Embryonic facial prominence (tissue), 1 donor: ENCODE results near the gene GCH1.
"Not testable (repeated sequence)": the region's sequence is repeated elsewhere in the genome, so short reads cannot be mapped to it uniquely, and the experiment has no call there.

Experiments used
- DNase-seq: peaks from one replicate; pipeline ENCODE4 v3.0.0-alpha.2; 2016; ENCODE audit errors: extremely low spot score

The GCH1 gene, protein sequence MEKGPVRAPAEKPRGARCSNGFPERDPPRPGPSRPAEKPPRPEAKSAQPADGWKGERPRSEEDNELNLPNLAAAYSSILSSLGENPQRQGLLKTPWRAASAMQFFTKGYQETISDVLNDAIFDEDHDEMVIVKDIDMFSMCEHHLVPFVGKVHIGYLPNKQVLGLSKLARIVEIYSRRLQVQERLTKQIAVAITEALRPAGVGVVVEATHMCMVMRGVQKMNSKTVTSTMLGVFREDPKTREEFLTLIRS

DNA sequence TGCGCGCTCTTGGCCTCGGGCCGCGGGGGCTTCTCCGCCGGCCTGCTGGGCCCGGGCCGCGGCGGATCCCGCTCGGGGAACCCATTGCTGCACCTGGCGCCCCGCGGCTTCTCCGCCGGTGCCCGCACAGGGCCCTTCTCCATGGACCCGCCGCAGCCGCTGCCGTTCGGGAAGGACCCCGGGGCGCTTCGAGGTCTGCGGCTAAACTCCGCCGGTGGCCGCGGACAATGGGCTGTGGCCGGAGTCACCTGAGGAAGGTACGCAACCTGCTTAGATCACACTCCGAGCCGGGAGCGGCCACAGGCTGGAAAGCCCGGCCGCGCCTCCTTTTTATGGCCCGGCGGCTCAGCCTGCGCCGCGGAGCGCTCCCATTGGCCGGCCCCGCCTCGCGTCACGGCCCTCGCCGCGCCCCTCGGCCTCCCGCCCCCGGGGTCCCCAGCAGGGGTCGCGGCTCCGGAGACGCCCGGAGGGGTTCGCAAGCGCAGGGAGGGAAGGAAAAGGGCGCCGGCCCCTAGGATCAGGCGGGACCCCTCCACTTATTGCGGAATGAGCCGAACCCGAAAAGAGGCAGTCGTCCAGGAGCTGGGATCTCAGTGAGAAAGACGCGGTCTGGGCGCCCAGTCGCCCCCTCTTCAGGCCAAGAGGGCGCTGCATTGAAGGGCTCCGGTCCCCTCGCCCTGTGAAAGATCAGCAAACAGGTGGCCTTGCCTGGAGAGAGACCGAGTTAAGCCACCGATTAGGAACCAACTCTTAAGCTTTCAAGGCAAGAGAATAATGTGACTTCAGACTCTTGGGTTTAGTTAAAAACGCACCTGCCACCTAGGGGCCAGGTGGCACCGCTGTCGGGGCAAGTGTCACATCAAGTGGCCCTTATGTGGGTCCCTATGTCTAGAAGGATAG, at the start of gene GCH1:
GCH1 (minus strand) TSS at position 306 of the 900 bp plus-strand sequence; CDS start at position 143, 163 bp downstream.
- DNase-seq: no peak

DNA sequence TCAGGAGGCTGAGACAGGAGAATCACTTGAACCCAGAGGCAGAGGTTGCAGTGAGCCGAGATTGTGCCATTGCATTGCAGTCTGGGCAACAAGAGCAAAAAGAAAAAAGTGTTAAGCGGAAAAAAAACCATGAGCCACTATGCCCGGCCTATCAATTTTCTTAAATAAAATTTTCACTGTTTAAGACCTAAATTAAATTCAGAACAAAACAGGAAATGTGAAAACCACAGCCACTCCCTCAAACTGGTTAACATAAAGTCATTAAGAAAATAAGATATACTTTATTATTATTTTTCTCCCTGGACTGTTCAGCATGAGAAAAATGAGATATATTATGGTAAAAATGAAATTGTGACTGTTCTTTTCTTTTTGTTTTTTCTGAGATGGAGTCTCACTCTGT, 44.6 kb upstream of the GCH1 start:
- DNase-seq: no peak

DNA sequence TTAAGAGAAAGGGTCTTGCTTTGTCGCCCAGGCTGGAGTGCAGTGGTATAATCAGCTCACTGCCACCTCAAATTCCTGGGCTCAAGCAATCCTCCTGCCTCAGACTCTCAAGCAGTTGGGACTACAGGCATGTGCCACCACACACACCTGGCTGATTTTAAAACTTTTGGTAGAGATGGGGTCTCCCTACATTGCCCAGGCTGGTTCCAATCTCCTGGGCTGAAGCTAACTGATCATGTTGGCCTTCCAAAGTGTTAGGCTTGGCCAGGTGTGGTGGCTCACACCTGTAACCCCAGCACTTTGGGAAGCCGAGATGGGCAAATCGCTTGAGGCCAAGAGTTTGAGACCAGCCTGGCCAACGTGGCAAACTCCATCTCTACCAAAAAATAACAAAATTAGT, 43.9 kb upstream of the GCH1 start:
- DNase-seq: no peak

DNA sequence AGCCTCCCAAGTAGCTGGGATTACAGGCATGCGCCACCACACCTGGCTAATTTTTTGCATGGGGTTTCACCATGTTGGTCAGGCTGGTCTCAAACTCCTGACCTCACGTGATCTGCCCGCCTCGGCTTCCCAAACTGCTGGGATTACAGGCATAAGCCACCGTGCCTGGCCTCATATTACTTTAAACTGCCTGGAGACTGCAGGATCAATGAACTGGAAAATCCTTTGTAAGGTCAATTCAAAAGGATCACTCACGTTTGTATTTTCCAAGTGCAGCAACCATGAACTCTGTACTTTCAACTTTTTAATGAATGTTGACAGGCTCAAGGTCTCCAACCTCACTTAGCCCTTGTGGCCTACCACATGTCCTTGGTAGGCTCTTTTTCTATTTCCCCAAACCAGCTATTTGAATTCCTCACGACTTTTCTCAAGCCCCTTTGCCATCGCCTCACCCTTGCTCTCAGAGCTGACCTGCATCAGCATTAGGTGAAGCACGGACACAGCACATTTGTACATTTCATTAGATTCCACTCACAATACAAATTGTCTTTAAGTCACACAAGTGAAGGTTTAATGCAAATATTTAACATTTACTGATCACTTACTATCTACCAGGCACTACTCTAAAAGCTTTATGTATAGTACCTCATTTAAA, 42.2 kb upstream of the GCH1 start:
- no peak for DNase-seq

DNA sequence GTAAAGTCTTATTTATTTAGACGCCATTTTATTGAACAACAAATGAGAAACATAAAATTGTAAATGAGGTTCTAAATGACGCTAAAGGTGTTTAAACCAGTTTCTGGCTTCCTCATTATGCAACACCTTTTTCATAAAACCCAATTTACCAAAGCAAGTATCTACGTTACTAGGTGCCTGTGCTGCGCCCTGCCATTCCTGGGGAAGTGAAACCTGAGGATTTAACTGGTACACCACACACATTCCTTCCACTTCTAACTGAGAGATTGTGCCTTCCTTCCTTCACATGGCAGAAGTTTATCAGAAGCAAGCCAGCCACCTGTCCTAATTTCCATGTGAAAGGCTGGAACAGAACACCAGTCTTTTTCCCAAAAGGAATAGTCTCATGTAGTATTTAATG, 40.3 kb upstream of the GCH1 start:
- no peak for DNase-seq

DNA sequence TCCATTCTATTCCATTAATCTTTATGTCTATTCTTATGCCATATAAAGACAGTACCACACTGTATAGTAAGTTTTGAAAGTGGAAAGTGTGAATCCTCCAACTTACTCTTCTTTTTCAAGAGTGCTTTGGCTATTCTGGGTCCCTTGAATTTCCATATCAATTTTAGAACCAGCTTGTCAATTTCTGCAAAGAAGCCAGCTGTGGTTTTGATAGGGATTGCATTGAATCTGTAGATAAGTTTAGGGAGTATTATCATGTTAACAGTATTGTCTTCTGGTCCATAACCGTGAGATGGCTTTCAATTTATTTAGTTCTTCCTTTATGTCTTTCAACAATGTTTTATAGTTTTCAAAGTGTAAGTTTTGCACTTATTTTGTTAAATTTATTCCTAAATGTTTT, 34.2 kb upstream of the GCH1 start:
- no peak for DNase-seq

DNA sequence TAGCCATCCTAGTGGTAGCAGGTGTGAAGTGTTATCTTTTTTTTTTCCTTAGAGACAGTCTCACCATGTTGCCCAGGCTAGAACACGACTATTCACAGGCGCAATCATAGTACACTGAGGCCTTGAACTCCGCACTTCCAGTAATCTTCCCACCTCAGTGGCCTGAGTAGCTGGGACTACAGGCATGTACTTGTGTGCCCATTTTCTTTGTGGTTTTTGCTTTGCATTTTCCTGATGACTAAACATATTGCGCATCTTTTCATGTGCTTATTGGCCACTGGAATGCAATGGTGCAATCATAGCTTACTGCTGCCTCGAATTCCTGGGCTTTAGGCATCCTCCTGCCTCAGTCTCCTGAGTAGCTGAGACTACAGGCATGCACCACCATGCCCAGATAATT, 33.3 kb upstream of the GCH1 start:
- no peak for DNase-seq

DNA sequence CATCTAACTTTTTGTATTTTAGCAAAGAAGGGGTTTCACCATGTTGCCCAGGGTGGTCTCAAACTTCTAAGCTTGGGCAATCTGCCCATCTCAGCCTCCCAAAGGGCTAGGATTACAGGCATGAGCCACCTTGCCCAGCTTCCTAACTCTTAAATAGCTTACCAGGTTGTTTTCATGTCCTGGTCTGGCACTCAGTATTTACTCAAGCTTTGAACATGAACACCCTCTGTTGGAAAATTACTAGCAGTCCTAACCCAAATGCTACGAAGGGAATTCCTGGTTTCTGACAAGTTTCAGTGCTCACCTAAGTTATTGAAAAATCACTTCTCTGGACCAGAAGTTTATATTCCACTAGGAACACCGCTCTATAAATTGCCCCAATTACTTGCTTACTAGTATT, 32.5 kb upstream of the GCH1 start:
- DNase-seq: no peak

DNA sequence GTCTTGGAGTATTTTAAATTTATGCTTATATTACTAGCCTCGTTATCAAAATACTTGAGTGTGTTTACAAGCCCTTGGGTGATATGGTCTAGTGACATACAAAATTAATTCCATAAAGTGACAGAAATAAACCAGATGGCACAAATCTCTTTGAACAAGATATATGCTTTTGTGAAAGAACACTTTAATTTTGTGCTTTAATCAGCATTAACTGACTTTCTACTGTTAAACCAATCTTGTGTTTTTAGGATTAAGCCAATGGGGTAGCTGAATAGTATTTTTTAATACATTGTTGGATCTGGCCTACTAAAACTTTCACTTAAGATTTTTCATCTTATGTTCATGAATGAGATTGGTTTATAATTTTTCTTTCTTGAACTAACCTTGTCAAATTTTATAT, 30.4 kb upstream of the GCH1 start:
- no peak for DNase-seq

DNA sequence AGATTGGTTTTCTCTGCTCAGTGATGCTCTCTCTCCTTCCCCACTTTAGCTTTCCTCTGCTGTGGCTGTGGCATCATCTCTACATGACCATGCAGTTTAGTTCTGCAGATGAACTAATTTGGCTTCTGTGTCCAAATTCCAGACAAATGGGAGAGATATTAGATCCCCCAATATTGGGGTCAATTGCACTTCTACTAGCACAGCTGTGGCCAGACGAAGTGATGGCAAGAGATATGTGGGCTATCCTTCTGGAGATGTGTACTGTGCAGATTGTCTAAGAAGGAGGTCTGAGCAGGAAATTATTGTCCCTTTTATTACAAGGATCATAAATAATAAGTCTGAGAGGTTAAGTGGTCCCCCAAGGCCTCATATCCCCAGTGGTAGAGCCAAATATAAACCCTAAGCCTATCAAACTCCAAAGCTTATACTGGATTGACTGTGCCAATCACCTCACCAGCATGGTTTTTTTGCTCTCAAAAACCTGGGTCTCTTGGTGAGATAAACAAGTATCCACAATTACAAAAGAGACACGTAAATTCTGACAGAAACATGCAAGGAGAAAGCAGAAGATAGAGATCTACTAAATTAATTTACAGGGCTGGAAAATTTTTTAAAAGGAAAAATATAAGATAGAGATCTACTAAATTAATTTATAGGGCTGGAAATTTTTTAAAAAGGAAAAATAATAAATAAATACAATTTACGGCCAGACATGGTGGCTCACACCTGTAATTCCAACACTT, 29.1 kb upstream of the GCH1 start:
- no peak for DNase-seq

DNA sequence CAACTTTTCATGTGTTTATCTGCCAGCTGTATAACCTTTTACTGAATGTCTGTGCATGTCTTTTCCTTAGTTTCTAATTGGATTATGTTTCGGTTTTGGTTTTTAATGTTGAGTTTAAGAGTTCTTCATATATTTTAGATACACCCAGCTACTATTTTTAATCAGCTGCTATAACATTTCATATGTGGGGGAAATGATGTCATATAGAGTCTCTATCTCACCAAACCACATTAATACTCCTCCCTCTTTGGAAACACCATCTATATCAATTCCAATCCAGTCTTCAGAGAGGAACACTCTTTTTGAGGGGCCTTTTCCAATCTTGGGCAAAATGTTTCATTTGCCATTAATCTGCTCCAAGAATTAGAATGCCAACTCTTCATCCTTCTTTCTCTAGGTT, 28.5 kb upstream of the GCH1 start:
- DNase-seq: no peak

DNA sequence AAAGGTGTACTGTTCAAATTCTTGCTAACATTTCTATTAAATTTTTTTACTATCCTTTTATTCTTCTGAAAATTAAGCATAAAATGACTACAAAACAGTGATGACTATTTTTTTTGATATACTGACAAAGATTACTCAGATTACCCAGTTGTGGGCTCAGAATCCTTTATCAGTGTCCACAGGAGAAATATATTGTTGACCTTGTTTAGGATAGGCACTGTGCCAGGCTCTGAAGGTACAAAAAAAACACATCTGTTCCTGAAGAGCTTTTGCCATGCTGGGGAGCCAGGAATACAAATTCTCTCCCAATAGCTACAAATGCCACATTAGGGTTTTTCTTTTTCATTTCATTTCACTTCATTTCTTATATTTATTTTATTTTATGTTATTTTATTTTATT, 26.9 kb upstream of the GCH1 start:
- DNase-seq: no peak

DNA sequence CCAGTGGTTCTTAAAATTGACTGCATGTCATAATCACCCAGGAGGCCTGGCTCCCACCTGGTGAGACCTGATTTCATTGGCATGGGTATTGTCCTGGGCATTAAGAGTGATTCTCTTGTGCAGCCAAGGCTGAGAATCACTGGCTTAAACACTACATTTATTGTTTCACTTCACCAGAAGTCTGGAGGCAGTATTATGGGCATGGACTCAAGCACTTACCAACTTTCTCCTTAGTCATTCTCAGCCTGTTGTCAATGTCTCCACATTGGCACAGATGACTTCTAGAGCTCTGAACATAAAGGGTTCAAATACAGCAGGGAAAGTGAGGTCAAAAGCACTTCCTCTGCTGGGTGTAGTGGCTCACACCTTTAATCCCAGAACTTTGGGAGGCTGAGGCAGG, 25.6 kb upstream of the GCH1 start:
- no peak for DNase-seq

DNA sequence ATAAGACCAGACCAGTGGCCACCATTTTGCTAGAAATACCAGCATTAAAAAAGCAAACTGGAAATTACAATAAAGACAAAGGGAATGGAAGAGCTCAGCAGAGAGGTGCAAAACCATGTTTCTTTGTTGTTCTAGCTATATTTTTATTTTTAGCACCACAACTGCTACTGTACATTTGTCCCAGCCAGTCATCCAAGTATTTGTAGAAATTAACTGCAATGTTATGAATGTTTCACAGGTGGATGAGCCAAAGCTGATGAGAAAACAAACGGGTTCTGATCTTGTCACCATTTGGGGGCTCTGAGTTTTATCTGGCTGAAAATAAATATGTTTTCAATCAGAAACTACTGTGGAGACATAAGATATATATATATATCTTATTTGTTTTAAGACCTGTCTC, 24.9 kb upstream of the GCH1 start:
- no peak for DNase-seq

DNA sequence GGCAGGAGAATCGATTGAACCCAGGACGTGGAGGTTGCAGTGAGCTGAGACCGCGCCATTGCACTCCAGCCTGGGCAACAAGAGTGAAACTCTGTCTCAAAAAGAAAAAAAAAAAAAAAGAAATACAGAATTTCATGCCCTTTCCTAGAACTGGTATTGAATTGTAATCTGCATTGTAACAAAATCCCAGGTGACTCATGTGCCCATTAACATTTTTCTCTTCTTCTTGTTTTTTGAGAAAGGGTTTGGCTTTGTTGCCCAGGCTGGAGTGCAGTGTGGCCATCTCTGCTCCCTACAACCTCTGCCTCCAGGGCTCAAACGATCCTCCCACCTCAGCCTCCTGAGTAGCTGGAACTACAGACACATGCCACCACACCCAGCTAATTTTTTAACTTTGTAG, 23.9 kb upstream of the GCH1 start:
- not testable (repeated sequence) for DNase-seq

DNA sequence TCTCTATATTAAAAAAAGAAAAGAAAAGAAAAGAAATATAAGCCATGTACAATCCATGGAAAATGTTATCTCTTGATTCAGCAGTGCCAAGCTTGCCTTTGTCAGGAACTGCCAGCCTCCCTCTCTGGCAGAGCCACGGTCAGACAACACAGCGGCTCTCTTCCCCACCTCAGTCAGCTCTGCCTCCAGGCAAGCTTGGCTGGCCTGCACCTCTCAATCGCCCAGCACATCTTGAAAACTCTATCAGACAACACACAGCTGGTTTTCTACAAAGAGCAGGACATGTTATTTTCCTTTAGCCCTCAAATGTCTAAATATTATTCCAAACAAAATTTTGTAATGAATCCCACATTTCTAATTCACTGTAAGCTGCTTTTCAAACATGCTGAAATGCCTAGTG, 20.0 kb upstream of the GCH1 start:
- DNase-seq: no peak

DNA sequence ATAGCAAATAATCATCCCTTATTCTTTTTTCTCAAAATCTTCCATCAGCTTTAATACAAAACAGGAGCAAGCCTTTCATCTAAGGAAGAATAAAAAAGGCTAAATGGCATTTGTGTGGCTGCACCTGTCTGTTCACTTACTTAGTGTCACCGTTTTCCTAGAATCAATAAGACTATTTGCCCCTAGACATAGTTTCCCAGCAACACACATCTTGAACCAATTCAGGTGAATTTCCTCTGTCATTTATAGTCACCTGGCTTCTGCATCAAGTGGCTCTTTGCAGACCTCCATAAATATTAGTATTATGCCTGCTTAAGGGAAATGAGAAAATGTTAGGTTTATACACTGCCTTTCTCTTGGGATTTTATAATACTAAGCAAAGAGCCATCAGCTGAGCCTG, 17.4 kb upstream of the GCH1 start:
- DNase-seq: no peak

DNA sequence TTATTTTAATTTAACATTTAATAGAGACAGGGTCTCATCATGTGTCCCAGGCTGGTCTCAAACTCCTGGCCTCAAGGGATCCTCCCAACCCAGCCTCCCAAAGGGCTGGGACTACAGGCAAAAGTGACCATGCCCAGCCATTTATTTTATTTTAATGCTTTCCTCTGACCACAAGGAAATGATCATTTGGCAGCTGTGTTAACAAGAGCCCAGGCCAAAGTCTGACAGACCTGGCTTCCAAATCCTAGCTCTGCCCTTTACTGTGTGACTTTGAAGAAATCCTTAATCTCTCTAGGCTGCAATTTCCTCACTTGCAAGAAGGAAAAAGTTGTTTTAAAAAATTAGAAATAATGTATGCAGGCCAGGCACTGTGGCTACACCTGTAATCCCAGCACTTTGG, 16.7 kb upstream of the GCH1 start:
- no peak for DNase-seq

DNA sequence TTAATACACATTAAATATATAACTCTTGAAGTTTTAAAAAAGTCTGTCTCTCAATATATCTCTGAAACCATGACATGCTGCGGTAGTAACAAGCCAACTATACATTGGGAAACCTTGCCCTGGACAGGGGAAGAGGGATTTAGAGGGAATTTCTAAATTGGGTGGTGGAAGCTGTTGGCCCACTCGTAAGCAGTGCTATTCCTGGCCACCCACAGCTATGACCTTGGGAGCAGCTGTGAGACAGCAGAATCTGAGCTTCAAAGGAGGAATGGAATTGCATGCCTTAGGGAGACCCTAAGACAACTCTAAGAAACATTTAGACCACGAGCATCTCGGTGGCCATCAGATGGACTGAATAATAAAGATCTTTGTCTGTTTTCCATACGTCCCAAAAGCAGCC, 15.8 kb upstream of the GCH1 start:
- DNase-seq: no peak

DNA sequence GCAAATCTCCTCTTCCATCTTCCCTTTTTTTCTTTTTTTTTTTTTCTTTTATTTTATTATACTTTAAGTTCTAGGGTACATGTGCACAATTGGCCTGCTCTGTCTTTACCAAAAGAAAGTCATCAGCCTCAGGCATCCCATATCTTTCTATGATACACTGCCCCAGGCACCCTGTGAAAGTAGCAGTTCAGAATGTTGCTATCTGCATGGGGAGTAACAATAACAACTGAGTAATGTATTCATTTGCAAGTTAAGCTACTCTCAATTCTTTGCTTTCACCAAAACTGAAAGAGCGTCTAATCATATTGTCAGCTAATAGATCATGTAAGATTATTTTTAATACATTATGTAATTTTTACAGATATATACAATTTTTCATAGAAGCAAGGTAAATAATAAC, 13.5 kb upstream of the GCH1 start:
- DNase-seq: no peak

DNA sequence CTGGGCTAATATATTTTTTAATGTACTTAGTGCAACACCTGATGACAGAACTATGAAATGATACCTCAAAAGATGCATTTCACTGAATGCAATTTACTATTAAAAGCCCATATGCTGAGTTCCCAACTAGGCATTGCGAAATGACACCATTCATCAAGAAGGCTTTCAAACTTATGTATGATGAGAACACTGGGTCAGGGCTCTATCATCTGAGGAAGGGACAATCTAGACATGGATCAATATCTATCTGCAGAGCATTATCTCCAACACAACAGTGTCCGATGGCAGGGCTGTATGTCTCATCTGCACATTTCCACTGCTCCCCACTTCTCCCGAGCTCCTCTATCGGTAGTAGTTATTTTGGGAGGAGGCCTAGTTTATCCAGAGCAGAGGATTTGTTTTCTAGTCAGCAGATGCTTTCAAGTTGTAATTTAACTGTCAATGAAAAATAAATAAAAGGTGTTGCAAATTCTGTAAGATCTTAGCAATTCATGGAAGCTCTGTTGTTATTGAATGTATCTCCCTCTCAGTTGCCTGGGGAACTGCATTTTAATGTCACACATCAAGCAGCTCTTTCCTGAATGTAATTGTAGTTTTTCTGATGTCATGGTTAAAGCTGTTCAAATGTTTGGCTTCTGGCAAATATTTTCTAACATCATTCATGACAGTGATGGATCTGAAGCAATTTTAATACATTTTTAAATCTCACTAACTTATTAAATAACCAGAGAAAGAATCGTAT, 7.4 kb upstream of the GCH1 start:
- DNase-seq: no peak
